ENCODE data around the gene DCP1A.
"Not testable (repeated sequence)": the region's sequence is repeated elsewhere in the genome, so short reads cannot be mapped to it uniquely, and the experiment has no call there.

The DCP1A gene

GRCh38 chr3:53375019-53375418, 27.7 kb upstream of the DCP1A start:
- peak; percentile 10 for DNase-seq (ENCODE audit: extremely low read depth, low read depth)
- TF ChIP-seq CTCF (IDR thresholded peaks at IDR 0.05; ENCODE audit: low read depth, low read length): peak; percentile 60

- not testable (repeated sequence) for DNase-seq (ENCODE audit: extremely low read depth, low read depth)
Measured at GRCh38 chr3:53370719-53371118, 23.4 kb upstream of the DCP1A start.

DNA sequence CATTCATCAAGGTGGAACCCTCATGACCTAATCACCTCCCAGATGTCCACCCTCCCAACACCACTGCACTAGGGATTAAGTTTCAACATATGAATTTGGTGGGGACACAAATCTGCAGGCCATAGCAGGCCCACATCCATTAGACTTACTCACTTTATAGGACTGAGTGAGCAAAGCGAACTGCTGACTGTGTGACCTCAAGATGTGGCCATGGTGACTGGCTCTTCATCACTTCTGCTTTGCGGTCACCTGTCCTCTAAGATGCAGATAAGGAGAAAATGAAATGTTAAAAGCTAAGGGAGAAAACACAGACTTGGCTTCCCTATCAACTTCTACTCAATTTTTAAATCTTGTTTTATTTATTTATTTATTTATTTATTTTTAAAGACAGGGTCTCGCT, 14.5 kb upstream of the DCP1A start:
- no peak for TF ChIP-seq CTCF (IDR thresholded peaks at IDR 0.05; ENCODE audit: low read depth, low read length)

GRCh38 chr3:53357458-53357857, 10.1 kb upstream of the DCP1A start:
- no peak for DNase-seq (ENCODE audit: extremely low read depth, low read depth)
- no peak for TF ChIP-seq CTCF (IDR thresholded peaks at IDR 0.05; ENCODE audit: low read depth, low read length)

More for the DNA sequence above, 14.5 kb upstream of the DCP1A start:
- DNase-seq (ENCODE audit: extremely low read depth, low read depth): no peak

DNA sequence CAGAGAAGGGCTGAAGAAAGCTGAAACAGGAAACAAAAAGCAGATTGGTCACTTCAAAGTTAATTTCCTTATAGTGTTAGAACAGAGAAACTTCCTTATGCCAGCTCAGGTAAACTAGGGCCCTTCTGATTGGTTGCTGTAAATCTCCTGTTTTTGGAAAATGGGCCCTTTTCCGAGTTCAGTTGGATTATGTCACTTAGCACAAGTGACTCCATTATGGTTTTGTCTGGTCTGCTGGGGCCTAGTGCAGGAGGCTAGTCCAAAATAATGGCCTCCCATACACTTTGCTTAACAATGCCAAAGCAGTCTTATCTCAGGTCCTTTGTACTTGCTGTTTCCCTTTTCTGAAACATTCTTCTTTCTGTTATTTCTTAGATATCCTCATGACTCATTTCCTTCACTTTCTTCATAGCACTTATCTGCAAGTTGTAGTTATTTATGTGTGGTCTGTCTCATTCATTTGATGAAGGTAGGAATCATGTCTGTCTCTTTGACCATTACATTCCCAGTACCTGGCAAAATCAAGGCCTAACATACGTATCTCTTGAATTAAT, 7.7 kb upstream of the DCP1A start:
- no peak for TF ChIP-seq CTCF (IDR thresholded peaks at IDR 0.05; ENCODE audit: low read depth, low read length)
- DNase-seq (ENCODE audit: extremely low read depth, low read depth): no peak

GRCh38 chr3:53353202-53353601, 5.9 kb upstream of the DCP1A start:
- no peak for TF ChIP-seq CTCF (IDR thresholded peaks at IDR 0.05; ENCODE audit: low read depth, low read length)
- no peak for DNase-seq (ENCODE audit: extremely low read depth, low read depth)

DNA sequence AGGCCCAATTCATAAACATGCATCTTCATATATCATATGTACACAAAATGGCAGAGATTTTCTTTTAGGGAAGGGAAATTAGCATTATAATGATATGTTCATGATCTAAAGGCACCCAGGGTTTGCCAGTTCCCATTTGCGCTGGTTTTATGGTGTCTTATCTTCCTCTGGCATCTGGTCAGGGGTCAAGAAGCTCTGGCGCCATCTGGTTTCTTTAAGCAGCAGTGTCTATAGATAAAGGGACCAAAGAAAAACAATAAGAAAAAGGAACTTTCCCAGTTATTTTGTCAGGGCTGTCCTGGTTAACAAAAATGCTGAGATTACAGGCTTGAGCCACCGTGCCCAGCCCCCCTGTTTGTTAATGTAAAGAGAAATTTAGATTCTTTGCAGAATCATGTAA, 3.3 kb upstream of the DCP1A start:
- no peak for DNase-seq (ENCODE audit: extremely low read depth, low read depth)
- peak; percentile 20 for TF ChIP-seq CTCF (IDR thresholded peaks at IDR 0.05; ENCODE audit: low read depth, low read length)

DNA sequence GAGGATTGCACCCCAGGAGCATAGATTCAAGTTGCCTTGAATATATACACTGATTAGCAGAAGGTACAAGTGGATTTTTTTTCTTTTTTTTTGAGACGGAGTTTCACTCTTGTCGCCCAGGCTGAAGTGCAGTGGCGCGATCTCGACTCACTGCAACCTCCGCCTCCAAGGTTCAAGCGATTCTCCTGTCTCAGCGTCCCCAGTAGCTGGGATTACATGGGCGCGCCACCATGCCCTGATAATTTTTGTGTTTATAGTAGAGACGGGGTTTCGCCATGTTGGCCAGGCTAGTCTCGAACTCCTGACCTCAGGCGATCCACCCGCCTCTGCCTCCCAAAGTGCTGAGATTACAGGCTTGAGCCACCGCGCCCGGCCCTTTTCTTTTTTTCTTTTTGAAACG, 775 bp upstream of the DCP1A start:
- not testable (repeated sequence) for DNase-seq (ENCODE audit: extremely low read depth, low read depth)

All from AG09319 (cell line).